Right forelimb (tissue), 1 donor: ENCODE data around the gene TLCD3A.
"Not testable (repeated sequence)": the region's sequence is repeated elsewhere in the genome, so short reads cannot be mapped to it uniquely, and the experiment has no call there.

Experiments used
- DNase-seq: peaks from one replicate; pipeline ENCODE4 v3.0.0-alpha.2; 2018

The TLCD3A gene

DNA sequence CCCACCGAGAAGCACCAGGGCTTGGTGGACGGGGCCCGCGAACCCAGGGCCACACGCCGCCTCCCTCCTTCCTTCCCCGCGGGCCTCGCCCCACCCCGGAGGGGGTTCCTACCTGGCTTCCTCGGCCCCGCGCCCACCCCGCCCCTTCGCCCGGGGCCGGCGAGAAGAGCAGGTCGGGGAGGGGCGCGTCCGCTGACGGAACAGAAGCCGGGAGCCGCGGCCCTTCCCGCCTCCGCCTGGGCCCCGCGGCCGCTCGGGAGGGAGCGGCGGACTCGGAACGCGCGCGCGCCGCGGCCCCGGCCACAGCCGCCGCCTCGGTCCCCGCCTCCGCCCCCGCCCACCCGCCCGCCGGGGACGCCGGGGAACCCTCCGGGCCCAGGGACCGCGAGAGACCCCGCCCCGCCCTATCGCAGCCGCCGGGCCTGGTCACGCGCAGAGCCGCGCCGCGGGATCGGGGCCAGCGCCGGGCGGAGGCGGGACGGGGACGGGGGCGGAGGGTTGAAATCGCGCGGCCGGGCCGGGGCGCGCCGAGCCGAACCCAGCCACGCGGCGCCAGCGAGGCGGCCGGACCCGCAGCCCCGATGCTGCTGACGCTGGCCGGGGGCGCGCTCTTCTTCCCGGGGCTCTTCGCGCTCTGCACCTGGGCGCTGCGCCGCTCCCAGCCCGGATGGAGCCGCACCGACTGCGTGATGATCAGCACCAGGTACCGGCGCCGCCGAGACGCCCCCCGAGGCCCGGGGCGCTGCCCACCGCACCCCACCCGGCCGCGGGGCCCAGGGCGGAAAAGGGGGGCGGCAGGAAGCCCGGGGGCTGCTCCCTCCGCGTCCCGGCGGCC, at the start of gene TLCD3A:
TLCD3A (plus strand) TSS at position 530 of the 835 bp plus-strand sequence; CDS start at position 582, 52 bp downstream.
- peak; percentile 84 for DNase-seq

DNA sequence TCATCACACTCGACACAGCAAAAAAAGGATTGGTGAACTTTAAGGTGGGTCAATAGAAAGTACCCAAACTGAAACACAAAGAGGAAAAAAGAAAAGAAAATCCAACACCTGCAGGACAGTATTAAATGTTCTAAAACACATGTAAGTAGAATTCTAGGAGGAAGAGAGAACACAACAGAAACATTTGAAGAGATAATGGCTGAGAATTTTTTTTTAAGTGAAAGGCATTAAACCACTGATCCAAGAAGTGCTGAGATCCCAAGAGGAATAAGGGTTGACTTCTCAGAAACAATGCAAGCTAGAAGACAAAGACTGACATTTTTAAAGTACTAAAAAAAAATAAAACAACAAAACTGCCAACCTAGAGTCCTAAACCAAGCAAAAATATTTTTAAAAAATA, 49.4 kb upstream of the TLCD3A start:
- DNase-seq: no peak

DNA sequence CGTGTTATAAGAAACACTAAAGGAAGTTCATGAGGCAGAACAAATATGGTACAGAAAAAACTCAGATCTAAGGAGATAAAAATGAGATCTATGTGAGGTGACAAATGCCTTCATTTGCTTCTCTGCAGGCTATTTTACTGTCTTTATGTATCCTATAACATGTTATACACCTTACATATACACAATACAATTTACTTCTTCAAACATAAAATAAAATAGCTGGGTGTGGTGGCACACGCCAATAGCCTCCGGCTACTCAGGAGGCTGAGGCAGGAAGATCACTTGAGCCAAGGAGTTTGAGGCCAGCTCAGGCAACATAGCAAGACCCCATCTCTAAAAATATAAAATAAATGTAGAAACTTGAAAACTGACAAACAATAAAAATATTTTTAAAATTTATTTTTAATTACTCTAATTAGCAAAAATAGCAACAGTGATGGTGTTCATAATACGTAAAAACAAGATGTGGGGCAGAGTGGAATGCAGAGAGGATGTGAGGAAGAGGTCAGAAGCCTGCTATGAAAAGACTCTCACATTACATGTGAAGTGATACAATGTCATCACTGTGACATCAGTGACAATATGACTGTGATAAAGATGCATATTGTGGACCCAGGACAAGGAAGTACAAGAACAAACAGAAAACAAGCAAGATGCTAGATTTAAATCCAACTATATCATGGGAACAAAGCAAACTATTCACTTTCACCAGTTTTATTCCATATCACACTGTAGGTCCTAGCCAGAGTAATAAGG, 48.7 kb upstream of the TLCD3A start:
- DNase-seq: no peak

DNA sequence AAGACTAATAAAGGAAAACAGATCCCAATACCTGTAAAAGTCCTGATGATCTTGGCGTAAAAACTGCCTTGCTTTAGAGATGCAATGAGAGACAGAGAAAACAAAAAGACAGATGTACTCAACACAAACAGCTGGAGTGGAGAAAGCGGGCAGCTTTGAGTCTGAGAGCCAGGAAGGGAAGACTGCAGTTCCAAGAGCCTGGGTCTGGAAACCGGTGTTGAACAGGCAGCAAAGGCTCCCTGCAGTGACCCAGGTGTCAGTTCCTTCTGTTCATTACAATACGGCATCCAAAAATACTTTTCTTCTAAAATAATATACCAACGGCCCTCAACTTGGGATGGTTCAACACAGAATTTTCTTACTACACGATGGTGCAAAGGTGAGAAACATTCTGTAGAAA, 47.4 kb upstream of the TLCD3A start:
- no peak for DNase-seq

DNA sequence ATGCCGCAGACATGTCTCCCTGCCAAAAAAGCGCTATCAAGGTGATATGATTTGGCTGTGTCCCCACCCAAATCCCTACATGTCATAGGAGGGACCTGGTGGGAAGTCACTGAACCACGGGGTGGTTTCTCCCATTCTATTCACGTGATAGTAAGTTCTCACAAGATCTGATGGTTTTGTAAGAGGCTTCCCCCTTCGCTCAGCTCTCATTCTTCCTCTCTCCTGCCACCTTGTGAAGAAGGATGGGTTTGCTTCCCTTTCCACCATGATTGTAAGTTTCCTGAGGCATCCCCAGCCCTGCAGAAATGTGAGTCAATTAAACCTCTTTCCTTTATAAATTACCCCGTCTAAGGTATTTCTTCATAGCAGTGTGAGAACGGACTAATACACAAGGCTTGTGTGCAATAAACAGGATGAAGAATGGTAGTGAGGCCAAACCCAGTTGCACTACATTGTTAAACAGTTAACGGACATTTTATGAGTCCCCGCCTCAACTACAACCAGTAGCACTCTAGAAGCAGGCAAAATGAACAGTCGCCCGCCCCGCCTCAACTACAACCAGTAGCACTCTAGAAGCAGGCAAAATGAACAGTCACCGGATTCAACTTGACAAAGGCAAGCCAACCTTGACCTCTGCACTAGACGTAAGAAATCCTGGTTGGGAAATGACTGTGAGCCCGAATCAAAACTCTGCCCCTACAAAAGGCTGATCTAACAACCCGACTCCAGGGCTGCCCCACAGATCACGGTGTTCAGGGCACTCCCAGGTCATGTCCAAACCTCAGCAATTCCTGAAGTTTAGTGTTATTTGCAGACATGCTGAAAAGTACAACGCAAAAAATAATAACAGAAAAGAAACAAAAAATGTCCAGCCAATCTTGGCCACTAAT, 44.1 kb upstream of the TLCD3A start:
- DNase-seq: no peak

DNA sequence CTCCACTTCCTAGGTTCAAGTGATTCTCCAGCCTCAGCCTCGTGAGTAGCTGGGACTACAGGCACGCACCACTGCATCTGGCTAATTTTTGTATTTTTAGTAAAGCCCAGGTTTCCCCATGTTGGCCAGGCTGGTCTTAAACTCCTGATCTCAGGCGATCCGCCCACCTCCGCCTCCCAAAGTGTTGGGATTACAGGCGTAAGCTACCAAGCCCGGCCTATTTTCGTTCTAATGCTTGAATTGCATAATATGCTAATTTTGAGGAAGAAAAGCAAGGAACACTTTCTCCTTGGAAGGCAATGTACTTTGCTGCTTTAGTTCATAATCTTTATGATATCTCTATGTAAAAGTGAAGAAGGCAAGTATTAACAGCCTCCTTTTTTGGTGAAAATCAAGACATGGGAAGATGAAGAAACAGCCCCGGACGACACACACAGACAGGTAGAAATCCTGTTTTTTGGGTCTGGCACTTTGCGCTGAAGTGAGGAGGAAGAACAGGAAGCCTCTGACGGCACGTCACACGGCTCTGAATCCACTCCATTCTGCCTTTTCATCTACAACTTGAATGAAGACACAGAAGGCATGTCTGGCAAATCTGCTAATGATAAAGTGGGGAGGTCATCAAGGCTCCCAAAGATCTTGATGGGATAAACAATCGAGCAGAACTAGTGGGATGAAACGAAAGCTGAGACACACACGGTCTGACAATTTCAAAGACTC, 42.7 kb upstream of the TLCD3A start:
- DNase-seq: no peak

DNA sequence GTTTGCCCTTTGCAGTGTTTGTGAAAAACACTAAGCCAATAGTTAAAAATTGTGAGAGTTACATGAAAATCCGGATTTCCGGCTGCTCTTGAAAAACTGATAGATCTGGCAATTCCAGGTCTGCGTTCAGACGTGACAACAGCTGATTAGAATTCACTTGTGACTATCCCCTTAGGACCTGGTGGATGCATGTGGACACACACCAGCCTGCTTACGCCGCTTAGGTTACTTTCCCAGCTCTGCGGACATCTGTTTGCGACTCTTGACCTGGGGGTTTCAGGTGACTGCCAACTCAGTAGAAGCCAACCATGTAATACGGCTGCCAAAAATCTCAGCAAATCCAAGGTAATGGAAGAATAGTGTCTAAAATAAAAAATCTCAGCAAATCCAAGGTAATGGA, 42.0 kb upstream of the TLCD3A start:
- DNase-seq: no peak

DNA sequence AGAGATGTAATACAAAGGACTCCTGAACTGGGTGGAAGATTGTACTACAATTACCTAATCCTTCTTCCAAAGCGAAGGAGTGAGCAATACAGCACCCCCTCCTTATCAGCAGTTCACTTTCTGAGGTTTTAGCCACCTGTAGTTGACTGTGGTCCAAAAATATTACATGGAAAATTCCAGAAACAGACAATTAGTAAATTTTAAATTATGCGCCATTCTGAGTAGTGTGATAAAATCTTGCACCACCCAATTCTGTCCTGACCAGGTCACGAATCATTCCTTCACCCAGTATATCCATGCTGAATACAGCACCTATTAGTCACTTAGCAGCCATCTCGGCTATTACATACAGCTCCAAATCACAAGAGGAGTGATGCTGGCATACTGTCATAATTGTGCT, 41.0 kb upstream of the TLCD3A start:
- DNase-seq: no peak

DNA sequence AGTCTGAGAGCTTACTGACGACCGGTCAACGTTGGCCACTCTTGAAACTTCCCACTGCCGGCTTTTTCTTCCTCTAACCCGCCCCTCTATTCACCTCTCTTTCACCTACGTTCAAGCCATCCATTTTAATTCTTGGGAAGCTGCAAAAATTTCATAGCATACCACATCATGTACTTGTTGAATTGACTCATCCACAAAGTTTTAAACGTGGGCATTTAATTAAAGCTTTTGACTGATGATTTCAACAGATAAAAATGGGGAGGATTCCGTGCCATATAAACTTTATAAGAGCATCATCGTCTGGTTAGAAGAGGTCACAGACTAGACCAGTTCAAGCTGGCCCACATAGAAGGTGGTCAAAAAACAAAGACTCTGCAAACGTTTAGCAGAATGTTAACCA, 40.3 kb upstream of the TLCD3A start:
- DNase-seq: no peak

DNA sequence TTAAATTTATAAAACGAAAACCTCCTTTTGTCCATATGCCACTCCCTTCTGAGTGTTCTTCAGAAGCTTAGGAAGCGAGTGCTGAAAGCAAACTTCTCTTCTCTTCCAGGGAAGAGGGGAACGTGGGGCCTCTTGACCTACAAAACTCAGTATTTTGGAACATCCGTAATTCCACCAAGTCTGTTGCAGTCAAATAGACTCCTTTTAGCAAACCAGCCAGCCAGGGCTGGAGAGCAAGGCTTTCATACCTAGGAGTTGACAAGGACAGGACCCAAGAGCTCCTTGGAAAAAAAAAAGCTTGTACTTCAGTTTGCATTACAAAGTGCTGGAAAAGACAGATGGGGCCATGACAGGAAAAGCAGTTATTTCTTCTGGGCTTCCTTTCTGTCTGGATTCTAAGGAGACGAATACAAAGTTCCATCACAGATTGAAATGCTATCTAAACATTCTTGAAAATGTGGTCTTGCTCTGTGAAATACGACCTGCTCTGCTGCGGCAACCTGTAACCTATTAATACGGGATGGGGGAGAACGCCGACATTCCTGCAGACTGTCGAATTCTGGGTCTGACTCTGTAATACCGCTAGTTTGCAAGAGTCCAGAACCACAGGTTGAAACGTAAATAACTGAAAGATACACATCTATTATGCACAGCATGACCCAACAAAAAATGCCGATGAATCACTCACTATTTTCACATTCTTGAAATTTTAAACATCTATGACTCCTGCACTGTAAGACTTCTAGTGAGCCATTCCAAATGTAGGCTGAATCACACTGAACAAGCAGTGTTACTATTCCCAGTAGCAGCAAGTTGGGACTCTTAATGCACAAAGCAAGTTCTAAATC, 38.4 kb upstream of the TLCD3A start:
- no peak for DNase-seq

DNA sequence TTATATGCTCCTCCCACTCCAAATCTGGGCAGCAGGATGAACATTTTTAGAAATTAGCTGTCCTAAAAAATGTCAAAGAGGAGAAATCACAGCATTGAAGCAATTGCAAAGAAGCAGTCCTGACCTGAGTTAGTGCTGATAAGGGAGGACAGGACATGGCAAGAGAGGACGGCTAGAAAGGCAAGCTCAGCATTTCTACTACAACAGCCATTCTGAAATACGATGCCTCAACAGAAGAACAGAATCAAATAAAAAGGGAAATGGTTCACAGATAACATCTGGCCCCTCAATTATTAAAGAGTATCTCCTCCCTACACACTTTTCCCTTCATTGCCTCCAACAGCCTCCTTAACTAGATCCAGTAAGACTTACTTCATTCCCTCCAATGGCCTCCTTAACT, 36.0 kb upstream of the TLCD3A start:
- no peak for DNase-seq

DNA sequence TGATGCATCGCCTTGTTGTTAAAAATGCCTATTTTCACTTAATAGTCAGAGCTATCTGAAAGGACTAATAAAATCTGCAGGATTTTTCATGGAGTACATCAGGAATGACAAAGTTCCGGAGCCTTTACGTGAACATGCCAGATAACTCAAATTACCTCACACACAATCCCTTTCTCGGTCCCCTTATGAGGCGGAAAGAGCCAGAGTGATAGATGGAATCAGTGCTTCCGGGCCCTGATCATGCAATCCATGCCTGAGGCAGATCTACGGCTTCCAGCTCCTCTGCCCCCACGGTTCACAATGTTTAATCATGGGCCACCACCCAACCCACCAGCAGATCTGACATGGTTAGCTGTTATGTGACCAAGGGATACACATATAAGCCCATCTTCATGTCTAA, 34.7 kb upstream of the TLCD3A start:
- no peak for DNase-seq

DNA sequence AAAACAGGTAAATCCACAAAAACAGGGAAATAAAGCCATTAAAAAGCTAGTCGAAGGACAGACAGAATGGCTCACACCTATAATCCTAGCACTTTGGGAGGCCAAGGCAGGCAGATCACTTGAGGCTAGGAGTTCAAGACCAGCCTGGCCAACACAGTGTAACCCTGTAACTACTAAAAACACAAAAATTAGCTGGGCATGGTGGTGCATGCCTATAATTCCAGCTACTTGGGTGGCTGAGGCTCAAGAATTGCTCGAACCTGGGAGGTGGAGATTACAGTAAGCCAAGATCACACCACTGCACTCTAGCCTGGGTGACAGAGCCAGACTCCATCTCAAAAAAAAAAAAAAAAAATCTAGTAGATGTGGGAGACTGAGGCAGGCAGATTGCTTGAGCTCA, 34.3 kb upstream of the TLCD3A start:
- DNase-seq: not testable (repeated sequence)

DNA sequence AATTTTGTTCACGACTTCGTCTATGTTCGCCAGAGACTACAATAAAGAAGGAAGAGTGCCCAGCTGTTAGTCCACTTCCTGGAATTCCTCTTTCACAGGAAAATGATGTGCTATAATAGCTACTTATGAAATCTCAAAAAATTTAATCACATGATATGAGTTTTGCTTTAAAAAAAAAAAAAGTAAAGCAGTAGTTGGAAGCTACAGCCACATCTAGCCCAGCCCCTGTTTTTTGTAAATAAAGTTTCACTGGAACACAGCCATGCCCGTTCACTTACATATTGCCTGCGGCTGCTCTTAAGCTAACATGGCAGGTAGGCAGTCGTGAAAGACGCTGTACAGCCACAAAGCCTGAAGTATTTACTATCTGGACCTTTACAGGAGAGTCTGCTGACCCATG, 33.1 kb upstream of the TLCD3A start:
- no peak for DNase-seq

DNA sequence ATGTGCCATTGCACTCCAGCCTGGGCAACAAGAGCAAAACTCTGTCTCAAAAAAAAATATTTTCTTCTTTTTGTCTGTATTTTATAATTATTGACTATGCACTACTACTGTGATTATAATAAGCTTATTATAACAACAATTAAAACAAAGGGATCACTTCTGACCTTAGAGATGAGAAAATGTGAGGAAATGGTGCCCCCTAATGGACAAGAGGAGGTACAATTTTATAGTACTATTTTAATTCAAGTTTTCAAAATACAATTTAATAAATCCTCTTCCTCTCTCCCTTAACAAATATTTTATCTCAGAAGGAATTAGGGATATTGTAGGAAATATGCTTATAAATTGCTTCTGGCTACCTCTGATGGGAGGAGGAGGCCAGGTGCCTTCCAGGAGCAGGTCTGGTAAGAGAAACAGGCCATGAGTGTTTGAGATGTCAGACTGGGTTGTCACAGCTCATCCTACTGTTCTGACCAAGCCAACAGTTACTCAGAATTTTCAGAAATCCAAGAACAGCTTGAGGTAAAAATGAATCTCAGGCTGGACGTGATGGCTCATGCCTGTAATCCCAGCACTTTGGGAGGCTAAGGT, 31.8 kb upstream of the TLCD3A start:
- no peak for DNase-seq

DNA sequence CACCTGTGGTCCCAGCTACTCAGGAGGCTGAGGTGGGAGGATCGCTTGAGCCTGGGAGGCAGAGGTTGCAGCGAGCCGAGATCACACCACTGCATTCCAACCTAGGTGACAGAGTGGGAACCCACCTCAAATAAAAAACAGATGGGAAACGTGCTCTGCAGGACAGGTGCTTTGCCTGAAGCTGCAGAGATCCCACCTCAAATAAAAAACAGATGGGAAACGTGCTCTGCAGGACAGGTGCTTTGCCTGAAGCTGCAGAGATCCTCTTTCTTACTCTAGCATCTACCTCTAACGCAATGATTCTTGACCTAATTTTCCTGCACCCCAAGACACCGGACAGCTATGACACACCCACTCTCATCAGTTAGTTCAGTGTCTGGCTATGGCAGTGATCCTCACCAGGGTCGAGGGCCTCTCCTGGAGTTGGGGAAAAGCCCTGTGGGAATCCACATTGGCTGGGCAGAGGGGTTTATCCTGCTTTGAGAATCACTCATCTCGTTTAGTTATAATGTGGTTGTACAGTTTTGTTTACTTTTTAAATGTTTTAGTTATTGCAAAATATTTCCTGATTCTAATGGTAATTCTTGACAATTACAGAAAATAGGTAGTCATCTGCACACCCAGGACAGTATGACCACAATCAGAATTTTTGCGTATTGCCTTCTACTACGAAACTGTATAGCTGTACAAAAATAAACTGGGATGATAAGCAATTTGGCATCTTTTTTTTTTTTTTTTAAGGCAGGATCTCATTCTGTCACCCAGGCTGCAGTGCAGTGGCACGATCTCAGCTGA, 29.1 kb upstream of the TLCD3A start:
- DNase-seq: no peak

DNA sequence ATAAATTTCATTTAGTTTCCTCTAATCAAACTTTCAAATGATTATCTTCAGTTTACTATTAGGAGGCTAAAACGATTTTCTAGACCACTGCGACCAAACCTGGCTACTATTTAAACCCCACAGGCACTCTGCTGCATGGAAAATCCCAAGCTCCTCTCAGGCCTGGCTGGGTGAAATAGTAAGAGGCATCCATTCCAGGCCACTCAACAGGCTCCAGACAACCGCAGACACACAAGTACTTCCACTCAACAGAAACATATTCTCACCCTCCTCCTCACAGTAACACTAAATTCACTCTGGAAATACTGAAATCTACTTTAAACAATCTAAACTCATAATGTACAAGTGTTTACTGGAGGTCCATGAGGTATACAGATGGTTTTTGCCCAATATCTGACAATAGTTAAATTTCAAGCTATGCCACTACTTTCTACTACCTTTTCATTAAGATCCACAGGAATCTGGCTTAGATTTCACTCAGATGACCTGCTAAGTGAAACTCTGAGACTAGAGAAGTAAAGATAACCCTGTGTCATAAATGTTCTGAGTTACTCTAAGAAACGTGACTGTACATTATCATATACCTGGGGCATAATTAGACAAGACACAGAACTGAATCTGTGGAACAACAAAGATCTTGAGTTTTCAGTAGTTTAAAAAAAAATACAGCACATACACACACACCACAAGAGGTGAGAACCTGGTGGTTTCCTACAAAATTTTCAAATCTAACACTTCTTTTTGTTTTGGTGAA, 28.1 kb upstream of the TLCD3A start:
- DNase-seq: no peak

DNA sequence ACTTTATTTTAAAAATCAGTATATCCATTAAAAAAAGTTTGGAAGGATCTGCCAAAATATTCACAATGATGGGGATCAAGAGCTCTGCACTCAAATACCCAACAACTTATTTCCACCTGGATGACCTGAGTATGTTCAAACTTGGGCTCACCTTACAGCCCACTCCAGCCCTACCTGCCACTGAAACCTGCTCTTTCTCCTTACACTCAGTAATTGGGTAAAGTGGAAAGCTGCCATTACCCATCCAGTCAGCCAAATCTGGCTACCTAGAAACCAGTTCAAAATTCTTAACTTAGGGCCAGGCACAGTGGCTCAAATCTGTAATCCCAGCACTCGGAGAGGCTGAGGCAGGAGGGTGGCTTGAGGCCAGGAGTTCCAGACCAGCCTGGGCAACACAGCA, 27.4 kb upstream of the TLCD3A start:
- no peak for DNase-seq

DNA sequence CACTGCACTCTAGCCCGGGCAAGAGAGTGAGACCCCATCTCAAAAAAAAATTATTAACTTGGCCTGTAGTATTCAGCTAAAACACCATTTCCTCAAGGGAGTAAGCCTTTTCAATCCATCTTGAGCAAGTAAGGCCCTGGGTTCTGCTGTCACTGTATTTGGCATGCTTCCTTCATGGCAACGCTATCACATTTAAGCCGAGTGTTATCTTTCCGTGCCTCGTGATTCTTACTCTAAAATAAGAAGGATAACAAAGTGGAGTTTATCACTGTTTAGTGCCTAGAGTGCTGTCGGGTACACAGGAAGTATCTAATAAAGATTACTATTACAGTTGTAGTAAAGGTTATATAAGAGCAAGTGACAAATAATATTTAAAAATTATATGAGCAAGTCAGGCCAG, 26.5 kb upstream of the TLCD3A start:
- DNase-seq: no peak

DNA sequence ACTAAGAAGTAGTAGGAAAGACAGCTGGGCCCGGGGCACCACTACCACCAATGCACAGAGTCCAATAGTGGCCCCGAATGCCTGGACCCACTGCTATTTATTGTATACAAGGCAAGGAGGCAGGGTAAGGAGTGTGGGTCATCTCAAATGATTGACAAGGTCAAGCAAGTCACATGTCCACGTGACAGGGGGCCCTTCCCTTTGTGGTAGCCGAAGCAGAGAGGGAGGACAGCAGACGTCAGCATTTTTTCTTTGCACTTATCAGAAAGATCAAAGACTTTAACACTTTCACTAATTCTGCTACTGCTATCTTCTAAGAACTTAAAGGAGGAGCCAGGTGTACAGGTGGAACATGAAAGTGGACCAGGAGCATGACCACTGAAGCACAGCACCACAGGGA, 24.3 kb upstream of the TLCD3A start:
- no peak for DNase-seq
